Activated naive CD4-positive, alpha-beta T cell treated with anti-CD3 and anti-CD28 coated beads, Interleukin-2, amount 10 ng/mL, durations not matched to agents 7 days and 5 days (primary cell): ENCODE results near the gene TYW3.

ENCODE experiments used
- CTCF ChIA-PET: fragments of 350-600 bp; sonication (Branson Sonifier 250); formaldehyde crosslinking; loops from one replicate; lab custom pipeline; 2021; ENCODE audit warnings: antibody characterized with exemption; lab: Charles Lee
- DNase-seq: peaks from one replicate; pipeline ENCODE4 v3.0.0-alpha.2; 2020
- H3K27ac Mint-ChIP-seq: one replicate; pipeline ENCODE4 v1.8.0; 2021; ENCODE audit warnings: mild to moderate bottlenecking, moderate library complexity, mixed read lengths
- H3K27me3 Mint-ChIP-seq: one replicate; pipeline ENCODE4 v1.8.0; 2021; ENCODE audit warnings: mild to moderate bottlenecking, mixed read lengths
- H3K36me3 Mint-ChIP-seq: one replicate; pipeline ENCODE4 v1.8.0; 2021; ENCODE audit warnings: mixed read lengths
- H3K4me1 Mint-ChIP-seq: one replicate; pipeline ENCODE4 v1.8.0; 2021; ENCODE audit warnings: mixed read lengths
- H3K4me3 Mint-ChIP-seq: one replicate; pipeline ENCODE4 v1.8.0; 2021; ENCODE audit warnings: mild to moderate bottlenecking, moderate library complexity, mixed read lengths
- H3K9me3 Mint-ChIP-seq: one replicate; pipeline ENCODE4 v1.8.0; 2021; ENCODE audit warnings: mixed read lengths

The TYW3 gene

GRCh38 chr1:74780594-74780993 is 47.6 kb downstream of the TYW3 start:
- Mint-ChIP-seq H3K36me3 (no peaks in the 10 kb centered on the region), H3K27me3 (no peaks in the 10 kb centered on the region), H3K27ac (no peak overlapping the region), H3K4me3 (no peak overlapping the region), H3K9me3 (no peaks in the 10 kb centered on the region), H3K4me1 (no peaks in the 10 kb centered on the region)
- no peak for DNase-seq
- CTCF ChIA-PET, result no interaction called here

DNA sequence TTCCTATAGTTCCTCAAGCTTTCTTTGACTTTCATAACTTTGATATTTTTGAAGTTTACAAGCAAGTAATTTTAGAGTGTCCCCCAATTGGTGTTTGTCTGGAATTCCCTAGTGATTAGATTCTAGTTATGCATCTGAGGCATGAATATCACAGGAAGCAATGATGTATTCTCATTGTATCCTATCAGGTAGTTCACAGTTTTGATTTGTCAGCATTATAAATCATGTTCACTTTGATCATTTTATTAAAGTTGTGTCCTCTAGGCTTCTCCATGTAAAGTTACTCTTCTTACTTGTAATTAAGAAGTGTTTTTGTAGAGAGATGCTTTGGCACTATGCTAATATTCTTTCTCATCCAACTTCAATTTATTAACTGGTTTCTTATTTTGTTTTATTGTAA is 53.0 kb downstream of the TYW3 start:
- no peak for DNase-seq
- Mint-ChIP-seq H3K4me1 (no peaks in the 10 kb centered on the region), H3K9me3 (no peaks in the 10 kb centered on the region), H3K36me3 (no peaks in the 10 kb centered on the region), H3K27me3 (no peaks in the 10 kb centered on the region), H3K4me3 (no peak overlapping the region), H3K27ac (no peak overlapping the region)
- CTCF ChIA-PET, result interaction anchor here (1.0 kb wide), 1 partner anchor 14 kb away, joined by 3 read pairs; no protein-coding TSS in a partner anchor

DNA sequence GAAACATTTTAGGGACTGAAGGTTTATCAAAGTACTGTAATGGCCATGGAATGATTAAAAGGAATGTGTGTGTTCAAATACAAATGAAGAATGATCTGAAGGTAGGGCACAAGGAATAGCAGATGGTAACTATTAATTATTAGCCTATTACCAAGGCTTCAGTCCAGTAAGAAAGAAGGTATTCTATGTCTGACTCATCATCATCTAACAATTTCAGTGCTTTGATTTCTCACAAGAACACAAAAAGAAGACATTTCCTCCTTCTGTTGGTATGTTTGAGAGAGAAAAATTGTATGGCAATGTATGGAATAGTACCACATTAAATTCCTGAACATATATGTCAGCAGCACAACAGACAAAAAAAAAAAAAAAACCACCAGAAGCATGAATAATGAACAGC is 57.5 kb downstream of the TYW3 start:
- Mint-ChIP-seq H3K27me3 (no peaks in the 10 kb centered on the region), H3K36me3 (no peaks in the 10 kb centered on the region), H3K9me3 (no peaks in the 10 kb centered on the region), H3K4me1 (no peaks in the 10 kb centered on the region), H3K4me3 (no peak overlapping the region), H3K27ac (no peak overlapping the region)
- CTCF ChIA-PET, result no interaction called here
- DNase-seq, result no peak

GRCh38 chr1:74791491-74791890 is 58.5 kb downstream of the TYW3 start:
- Mint-ChIP-seq H3K4me1 (no peaks in the 10 kb centered on the region), H3K9me3 (no peaks in the 10 kb centered on the region), H3K27ac (no peak overlapping the region), H3K27me3 (no peaks in the 10 kb centered on the region), H3K4me3 (no peak overlapping the region), H3K36me3 (no peaks in the 10 kb centered on the region)
- no peak for DNase-seq
- CTCF ChIA-PET, result no interaction called here

GRCh38 chr1:74799119-74799657 is 66.2 kb downstream of the TYW3 start:
- Mint-ChIP-seq H3K4me3 (no peak overlapping the region), H3K27ac (no peak overlapping the region), H3K9me3 (no peaks in the 10 kb centered on the region), H3K4me1 (no peaks in the 10 kb centered on the region), H3K36me3 (no peaks in the 10 kb centered on the region), H3K27me3 (no peaks in the 10 kb centered on the region)
- CTCF ChIA-PET, result no interaction called here
- DNase-seq, result no peak

DNA sequence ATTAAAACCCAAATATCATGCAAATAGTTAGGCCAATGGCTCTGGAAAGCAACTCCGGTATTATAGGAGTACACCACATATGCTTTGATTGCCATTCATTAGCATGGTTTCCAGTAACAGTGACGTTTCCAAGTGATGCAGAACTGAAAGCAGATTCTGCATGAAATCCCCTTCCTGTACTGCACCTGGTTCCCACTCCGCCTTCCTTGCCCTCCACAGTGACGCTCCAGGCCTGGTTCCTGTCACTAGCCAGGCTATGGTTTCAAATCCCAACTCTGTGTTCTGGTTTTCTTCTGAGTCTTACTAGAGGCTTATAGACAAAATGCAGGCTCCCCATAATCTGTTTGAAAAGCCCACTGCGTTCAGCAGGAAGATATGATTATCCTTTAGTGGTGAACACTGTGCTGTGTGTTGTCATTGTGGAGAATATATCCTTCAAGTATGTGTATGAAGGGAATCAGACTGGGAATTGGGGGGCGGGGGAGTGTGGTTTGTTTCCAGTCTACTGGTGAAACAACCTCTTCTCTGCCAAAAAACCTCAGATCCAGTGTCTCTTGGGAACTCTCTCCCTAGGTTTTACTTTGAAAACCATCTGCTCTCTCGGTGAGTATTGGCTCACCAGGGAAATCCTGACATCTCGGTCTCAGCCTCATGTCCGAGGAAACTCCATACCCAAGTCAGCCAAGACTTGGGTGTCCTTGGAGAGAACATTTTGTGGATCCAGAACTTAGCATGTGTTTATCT is 78.7 kb downstream of the TYW3 start:
- no peaks in the 10 kb centered on the region for H3K4me1 Mint-ChIP-seq
- no peaks in the 10 kb centered on the region for H3K27me3 Mint-ChIP-seq
- no peaks in the 10 kb centered on the region for H3K36me3 Mint-ChIP-seq
- H3K27ac Mint-ChIP-seq, result no peak overlapping the region
- DNase-seq, result no peak
- no peak overlapping the region for H3K4me3 Mint-ChIP-seq
- H3K9me3 Mint-ChIP-seq, result no peaks in the 10 kb centered on the region
- CTCF ChIA-PET, result no interaction called here

- Mint-ChIP-seq H3K27ac (no peak overlapping the region), H3K36me3 (no peaks in the 10 kb centered on the region), H3K27me3 (no peaks in the 10 kb centered on the region), H3K4me3 (no peak overlapping the region), H3K4me1 (no peaks in the 10 kb centered on the region), H3K9me3 (no peaks in the 10 kb centered on the region)
- CTCF ChIA-PET, result no interaction called here
- DNase-seq, result no peak
Observed at GRCh38 chr1:74812180-74812541, 79.2 kb downstream of the TYW3 start.
